NT2/D1 (cell line): ENCODE data around the gene KCNK2.
"Not testable (repeated sequence)": the region's sequence is repeated elsewhere in the genome, so short reads cannot be mapped to it uniquely, and the experiment has no call there.

Experiments used
- DNase-seq: peaks from one replicate; pipeline ENCODE4 v3.0.0-alpha.2; 2011; ENCODE audit warnings: low read depth, low spot score
- H3K27me3 ChIP-seq: 2 replicates; pipeline ENCODE4 v1.6.0; 2011; ENCODE audit warnings: mild to moderate bottlenecking; ENCODE audit not compliant: insufficient read length, insufficient read depth
- H3K36me3 ChIP-seq: 2 replicates; pipeline ENCODE4 v1.6.1; 2011; ENCODE audit warnings: mild to moderate bottlenecking, low read length, mixed read lengths; ENCODE audit not compliant: insufficient read depth, insufficient read length
- H3K4me1 ChIP-seq: 2 replicates; pipeline ENCODE4 v1.5.1; 2011; ENCODE audit not compliant: insufficient read depth, insufficient read length
- H3K4me3 ChIP-seq: 2 replicates; pipeline ENCODE4 v1.5.1; 2011; ENCODE audit warnings: low read depth; ENCODE audit not compliant: insufficient read length
- H3K9ac ChIP-seq: 2 replicates; pipeline ENCODE4 v1.6.0; 2011; ENCODE audit warnings: low read depth; ENCODE audit not compliant: insufficient read length
- H3K9me3 ChIP-seq: 2 replicates; pipeline ENCODE4 v1.5.1; 2011; ENCODE audit warnings: mild to moderate bottlenecking, low read length; ENCODE audit not compliant: insufficient read depth
- SUZ12 ChIP-seq: IDR thresholded peaks from 2 replicates; pipeline ENCODE4 v1.6.1; 2011; ENCODE audit not compliant: insufficient read length, insufficient read depth; ENCODE audit errors: extremely low read depth
- YY1 ChIP-seq: IDR thresholded peaks from 2 replicates; pipeline ENCODE4 v1.6.1; 2011; ENCODE audit not compliant: insufficient read length, insufficient read depth
- ZNF274 ChIP-seq: IDR thresholded peaks from 2 replicates; pipeline ENCODE4 v1.6.1; 2011; ENCODE audit warnings: mild to moderate bottlenecking, low read depth, low read length

The KCNK2 gene

GRCh38 chr1:215160351-215160750, 77.8 kb downstream of the KCNK2 start:
- Histone ChIP-seq H3K4me3 (no peak overlapping the region), H3K9ac (no peak overlapping the region), H3K4me1 (no peaks in the 10 kb centered on the region), H3K9me3 (no peaks in the 10 kb centered on the region), H3K36me3 (no peaks in the 10 kb centered on the region), H3K27me3 (no peaks in the 10 kb centered on the region)
- no peak for DNase-seq
- TF ChIP-seq YY1 (no peak), ZNF274 (no peak), SUZ12 (no peak)

GRCh38 chr1:215163144-215163543, 80.6 kb downstream of the KCNK2 start:
- H3K9me3 ChIP-seq, H3K27me3 ChIP-seq, H3K36me3 ChIP-seq, H3K4me3 ChIP-seq, H3K9ac ChIP-seq, H3K4me1 ChIP-seq, DNase-seq: not testable (repeated sequence)

DNA sequence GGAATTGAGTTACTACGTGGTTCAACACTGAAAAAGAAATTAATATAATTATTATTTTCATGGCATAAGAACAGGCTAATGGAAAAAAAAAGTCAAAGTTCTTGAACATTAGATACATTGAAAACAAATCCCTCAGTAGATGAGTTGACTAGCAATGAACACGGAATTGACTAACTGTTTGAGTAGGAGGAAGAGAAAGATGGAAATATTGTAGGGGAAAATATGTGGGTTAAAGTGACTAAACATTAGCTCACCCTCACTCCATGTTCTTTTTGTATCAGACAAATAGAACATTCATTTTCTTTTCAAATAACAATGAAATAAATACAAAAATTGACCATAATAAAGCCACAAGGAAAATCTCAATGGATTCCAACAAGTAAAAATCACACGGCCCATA, 84.3 kb downstream of the KCNK2 start:
- Histone ChIP-seq H3K9ac (no peak overlapping the region), H3K36me3 (no peaks in the 10 kb centered on the region), H3K9me3 (no peaks in the 10 kb centered on the region), H3K27me3 (no peaks in the 10 kb centered on the region), H3K4me1 (no peaks in the 10 kb centered on the region), H3K4me3 (no peak overlapping the region)
- TF ChIP-seq ZNF274 (no peak), YY1 (no peak), SUZ12 (no peak)
- no peak for DNase-seq

- H3K36me3 ChIP-seq = no peaks in the 10 kb centered on the region
- peaks cover 19% of the 10 kb centered on the region; the same call in 1 of the 2 replicates for H3K9me3 ChIP-seq
- H3K4me1 ChIP-seq = no peaks in the 10 kb centered on the region
- H3K9ac ChIP-seq = no peak overlapping the region
- no peak for DNase-seq
- TF ChIP-seq ZNF274 (no peak), SUZ12 (no peak), YY1 (no peak)
- no peaks in the 10 kb centered on the region for H3K27me3 ChIP-seq
- no peak overlapping the region for H3K4me3 ChIP-seq
Observed at GRCh38 chr1:215181518-215181917, 99.0 kb downstream of the KCNK2 start.

DNA sequence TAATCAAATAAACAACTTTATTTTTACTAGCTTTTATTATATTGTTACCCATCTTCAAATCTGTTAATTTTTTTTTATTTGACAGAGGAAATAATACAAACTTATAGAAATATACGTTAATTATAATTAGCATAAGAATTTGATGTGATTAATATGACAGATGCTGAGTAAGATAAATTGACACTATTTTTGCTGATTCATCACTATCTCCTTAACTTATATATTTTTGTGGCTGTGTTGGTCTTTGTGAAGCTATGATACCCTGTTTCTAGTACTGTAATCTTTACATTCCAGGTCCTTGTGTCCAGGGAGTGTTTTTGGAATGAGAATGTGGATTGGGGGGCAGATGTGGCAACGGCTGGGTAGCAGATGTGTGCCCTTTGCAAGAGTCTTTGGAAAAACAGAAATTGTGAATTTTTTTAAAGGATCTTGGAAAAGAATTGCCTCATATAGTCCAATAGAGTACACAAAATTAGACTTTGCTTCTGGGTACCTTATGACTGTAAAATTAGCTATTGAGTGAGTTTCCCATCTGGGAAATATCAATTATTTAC, 102.6 kb downstream of the KCNK2 start:
- TF ChIP-seq YY1 (no peak), SUZ12 (no peak), ZNF274 (no peak)

DNA sequence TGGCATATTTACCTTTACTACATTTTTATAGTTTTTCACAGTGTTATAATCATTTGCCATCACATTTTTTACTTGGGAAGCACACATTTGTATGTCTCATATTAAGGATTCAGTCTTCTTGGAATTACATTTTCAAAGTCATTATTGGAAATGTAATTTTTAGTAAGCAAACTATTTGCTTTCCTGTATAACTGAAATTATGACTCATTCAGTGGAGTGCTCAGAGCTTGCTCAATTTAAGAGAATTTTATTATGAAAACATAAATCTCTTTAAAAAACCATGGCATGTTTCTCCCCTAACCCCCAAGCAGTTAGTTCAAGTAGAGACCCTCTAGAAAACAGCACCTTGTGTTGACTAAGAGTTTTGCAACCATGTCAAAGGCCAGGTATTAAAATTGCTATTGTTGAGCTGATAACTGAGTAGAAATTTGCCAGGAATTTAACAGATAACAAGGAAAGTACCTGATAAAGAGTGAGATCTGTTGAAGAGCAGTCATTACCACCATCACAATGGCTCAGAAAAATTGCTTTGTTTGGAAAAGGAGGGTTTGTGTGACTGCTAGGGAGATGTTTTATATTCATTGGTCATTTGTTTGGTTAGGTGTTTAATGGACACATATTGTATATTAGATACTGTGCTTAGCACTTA, 105.9 kb downstream of the KCNK2 start:
- Histone ChIP-seq H3K4me3 (no peak overlapping the region), H3K27me3 (no peaks in the 10 kb centered on the region), H3K9me3 (no peaks in the 10 kb centered on the region), H3K4me1 (no peaks in the 10 kb centered on the region), H3K36me3 (no peaks in the 10 kb centered on the region), H3K9ac (no peak overlapping the region)
- TF ChIP-seq ZNF274 (no peak), SUZ12 (no peak), YY1 (no peak)
- DNase-seq = no peak

More for the DNA sequence above, 102.6 kb downstream of the KCNK2 start:
- H3K9me3 ChIP-seq = peaks cover 19% of the 10 kb centered on the region; the same call in 1 of the 2 replicates
- no peaks in the 10 kb centered on the region for H3K36me3 ChIP-seq
- H3K27me3 ChIP-seq = no peaks in the 10 kb centered on the region
- no peak for DNase-seq
- no peaks in the 10 kb centered on the region for H3K4me1 ChIP-seq
- H3K4me3 ChIP-seq = no peak overlapping the region
- no peak overlapping the region for H3K9ac ChIP-seq

GRCh38 chr1:215192306-215192705, 109.8 kb downstream of the KCNK2 start:
- DNase-seq = no peak

DNA sequence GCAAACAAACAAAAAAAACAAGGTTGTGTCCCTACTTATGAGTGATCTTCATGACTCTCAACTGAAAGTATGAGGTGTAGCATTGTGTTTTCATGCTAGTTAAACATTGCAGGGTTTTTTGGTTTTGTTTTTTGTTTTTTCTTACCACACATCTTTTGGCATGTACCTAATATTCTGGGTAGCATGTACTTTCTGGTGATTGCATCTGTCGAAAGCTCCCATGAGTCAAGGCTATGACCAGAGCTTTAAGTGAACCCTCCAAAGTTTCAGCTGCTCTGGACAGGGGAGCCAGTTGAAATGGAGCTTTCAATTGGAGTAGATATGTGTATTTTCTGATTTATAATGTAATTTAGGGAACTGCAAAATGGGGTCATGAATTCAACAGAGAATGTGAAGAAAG, 115.5 kb downstream of the KCNK2 start:
- no peak for DNase-seq
- Histone ChIP-seq H3K4me3 (no peak overlapping the region), H3K36me3 (no peaks in the 10 kb centered on the region), H3K9ac (no peak overlapping the region), H3K4me1 (peaks cover 3% of the 10 kb centered on the region), H3K27me3 (no peaks in the 10 kb centered on the region), H3K9me3 (no peaks in the 10 kb centered on the region)
- TF ChIP-seq YY1 (no peak), SUZ12 (no peak), ZNF274 (no peak)

More at GRCh38 chr1:215192306-215192705, 109.8 kb downstream of the KCNK2 start:
- Histone ChIP-seq H3K4me1 (no peaks in the 10 kb centered on the region), H3K9me3 (no peaks in the 10 kb centered on the region), H3K4me3 (no peak overlapping the region), H3K27me3 (no peaks in the 10 kb centered on the region), H3K36me3 (no peaks in the 10 kb centered on the region), H3K9ac (no peak overlapping the region)
- TF ChIP-seq YY1 (no peak), ZNF274 (no peak), SUZ12 (no peak)
